Spleen (tissue), 11 donors: ENCODE measurements around the gene CD300LG. TPM values are rescaled to one million over a fixed set of nuclear protein-coding genes. Genes with fewer than 3 reads are reported as not detected.
A peak's percentile ranks its signal among the peaks of the same experiment; 100 is the strongest.

Experiments
- DNase-seq: peaks from one replicate; pipeline ENCODE4 v3.0.0-alpha.2; 2020
- H3K27ac ChIP-seq, 8 donors: fragments of 200-600 bp; sonication (generic) in 7 of 8; 1 replicate in 4 of 8; 2 replicates in 4 of 8; pipeline versions ENCODE4 v1.5.0 to v1.8.0; 2016 to 2021; ENCODE audit warnings: inconsistent platforms in 4 of 8, mild to moderate bottlenecking in 4 of 8, moderate library complexity in 1 of 8
- H3K27me3 ChIP-seq, 7 donors: fragments of 200-600 bp; sonication (generic) in 6 of 7; replicated peaks in 1 of 7; 1 replicate in 4 of 7; 2 replicates in 3 of 7; pipeline versions ENCODE4 v1.5.0 to v1.8.0; 2016 to 2021; ENCODE audit warnings: inconsistent platforms in 3 of 7, mild to moderate bottlenecking in 1 of 7
- H3K36me3 ChIP-seq, 6 donors: fragments of 200-600 bp; sonication (generic) in 5 of 6; 1 replicate in 4 of 6; 2 replicates in 2 of 6; pipeline versions ENCODE4 v1.5.0 to v1.8.0; 2016 to 2021; ENCODE audit warnings: inconsistent platforms in 2 of 6
- H3K4me1 ChIP-seq, 6 donors: fragments of 200-600 bp; sonication (generic) in 5 of 6; 1 replicate in 3 of 6; 2 replicates in 3 of 6; pipeline versions ENCODE4 v1.5.0 to v1.8.0; 2016 to 2021; ENCODE audit warnings: inconsistent platforms in 3 of 6
- H3K4me3 ChIP-seq, 8 donors: fragments of 200-600 bp; sonication (generic) in 7 of 8; 1 replicate in 4 of 8; 2 replicates in 4 of 8; pipeline versions ENCODE4 v1.5.0 to v1.8.0; 2016 to 2021; ENCODE audit warnings: inconsistent platforms in 4 of 8, mild to moderate bottlenecking in 4 of 8, moderate library complexity in 2 of 8
- H3K9me3 ChIP-seq, 8 donors: fragments of 200-600 bp; sonication (generic) in 7 of 8; 1 replicate in 4 of 8; 2 replicates in 4 of 8; pipeline versions ENCODE4 v1.5.0 to v1.8.0; 2016 to 2021; ENCODE audit warnings: inconsistent platforms in 4 of 8
- CTCF ChIP-seq, 11 experiments: fragments of 200-600 bp in 7 of 11; fragments of 450-650 bp in 4 of 11; sonication (generic) in 4 of 11; IDR thresholded peaks in 8 of 11; conservative IDR thresholded peaks in 3 of 11; 1 replicate in 7 of 11; 2 replicates in 4 of 11; pipeline versions ENCODE4 v1.4.0 to v1.8.0; 2016 to 2021; ENCODE audit warnings: antibody characterized with exemption in 11 of 11, inconsistent platforms in 4 of 11, mild to moderate bottlenecking in 1 of 11
- POLR2A ChIP-seq, 3 donors: fragments of 450-650 bp; IDR thresholded peaks; one replicate each; pipeline ENCODE4 v1.5.1; 2017; ENCODE audit warnings: antibody characterized with exemption in 3 of 3, mild to moderate bottlenecking in 1 of 3
- POLR2AphosphoS5 ChIP-seq, 3 donors: sonication (generic); formaldehyde crosslinking; IDR thresholded peaks; one replicate each; pipeline ENCODE4 v1.5.1; 2017; ENCODE audit warnings: antibody characterized with exemption in 3 of 3
- WGBS, 5 donors: extraction: QIAGEN DNeasy Blood & Tissue Kit in 3 of 5; methylation state at CpG; one replicate each; pipeline versions ENCODE4 v1.1.5 to v1.1.7; 2013 to 2018; 5-methylcytosine and 5-hydroxymethylcytosine counted together
- intact Hi-C: fragments of 100-400 bp; cut with DNase I; formaldehyde crosslinking; loops from one replicate; pipeline ENCODE4 v1.15.0; 2023; ENCODE audit warnings: low total_unique reads
- polyA plus RNA-seq, 3 donors: library from polyadenylated mRNA; stranded (reverse); fragments of 200-250 nt; gene quantifications; one replicate each; pipeline ENCODE4 v1.2.1, GENCODE V29; 2013
- total RNA-seq, 7 donors: library from RNA; depleted of rRNA in 3 of 7; stranded (reverse); fragments of >200 nt in 3 of 7; fragmentation: NEBNext Ultra II Directional in 4 of 7; extraction: Animal tissue kit (Norgen Biotek cat#: 25700) in 4 of 7; gene quantifications; one replicate each; pipeline versions ENCODE4 v1.1.0 to v1.2.1, GENCODE V29; 2016 to 2021
- donor health status: healthy with polysubstance abuse.
- donor health status: DM: no; HTN: no; CAD: no; lungs with moderate emphysema.
- donor health status: DM: no; HTN: no; CAD: no.
- donor health status: Bipolar disorder and iron deficiency.
- donor health status: healthy.
- donor health status: DM: no; HTN: no; CAD: no.
- donor health status: DM: yes; HTN: yes; CAD: no.

Gene CD300LG
- total and polyA plus RNA-seq, 10 donors: 0.33 to 5.3 (median 2.2) TPM

- Histone ChIP-seq H3K4me3 (no peak overlapping the region), H3K9me3 (no peaks in the 10 kb centered on the region), H3K27ac (no peak overlapping the region), H3K27me3 (peaks cover 0 to 69% (median 19%) of the 10 kb centered on the region in 7 donors), H3K4me1 (peaks cover 5 to 15% (median 14%) of the 10 kb centered on the region in 6 donors), H3K36me3 (no peaks in the 10 kb centered on the region)
- TF ChIP-seq POLR2AphosphoS5 (IDR thresholded peaks at IDR 0.05): no peak
- TF ChIP-seq POLR2A (IDR thresholded peaks at IDR 0.05): no peak
- no peak for TF ChIP-seq CTCF (IDR thresholded peaks at IDR 0.05 in 8 of 11, conservative IDR thresholded peaks at IDR 0.05 in 3 of 11)
- DNase-seq: no peak
- WGBS, 5 donors: 53 to 90% (median 80%) methylated on average over 1 of the region's 1 CpG
- intact Hi-C loops: no loop called here
Observed at GRCh38 chr17:43898446-43898845, 51.5 kb downstream of the CD300LG start.

DNA sequence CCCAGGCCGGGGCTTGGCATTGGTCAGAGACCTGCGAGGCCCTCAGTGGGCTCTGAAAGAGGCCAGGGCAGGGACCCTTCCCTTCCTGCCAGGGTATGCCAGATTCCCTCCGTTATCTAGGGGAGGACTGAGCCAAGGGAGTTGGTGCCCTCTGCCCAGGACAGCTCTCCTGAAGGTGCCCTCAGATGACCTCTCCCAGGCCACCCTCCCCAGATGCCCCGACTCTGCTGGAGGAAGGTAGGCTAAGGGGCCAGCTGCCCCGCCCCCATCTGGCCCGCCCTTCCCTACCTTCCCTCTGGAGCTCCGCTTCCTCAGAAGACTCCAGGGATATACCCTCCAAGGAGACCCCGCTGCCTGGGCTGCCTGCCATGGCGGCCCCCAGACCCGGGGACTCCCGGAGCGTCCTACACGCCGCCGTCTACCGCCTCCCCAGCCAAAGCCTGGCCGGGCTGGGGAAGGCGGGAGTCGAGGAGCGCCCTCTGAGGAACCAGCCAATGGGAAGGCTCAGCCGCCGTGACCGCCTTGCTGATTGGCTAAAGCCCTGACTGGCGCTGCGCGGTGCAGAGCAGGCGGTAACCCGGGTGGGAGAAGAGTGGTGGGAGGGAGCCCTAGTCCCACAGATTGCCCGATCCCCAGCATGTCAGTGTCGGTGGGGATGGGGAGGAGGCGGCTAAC, 53.3 kb downstream of the CD300LG start:
- H3K36me3 ChIP-seq: no peaks in the 10 kb centered on the region
- no peak for TF ChIP-seq CTCF (IDR thresholded peaks at IDR 0.05 in 8 of 11, conservative IDR thresholded peaks at IDR 0.05 in 3 of 11)
- no peak for TF ChIP-seq POLR2AphosphoS5 (IDR thresholded peaks at IDR 0.05)
- no peak for TF ChIP-seq POLR2A (IDR thresholded peaks at IDR 0.05)
- intact Hi-C loops: no loop called here
- H3K27ac ChIP-seq: no peak overlapping the region
- no peaks in the 10 kb centered on the region for H3K9me3 ChIP-seq
- peaks cover 5 to 15% (median 14%) of the 10 kb centered on the region in 6 donors for H3K4me1 ChIP-seq
- DNase-seq: peak; percentile 91
- 1 to 16% (median 5%) methylated on average over 7 to 31 of the region's 31 CpGs for WGBS, 5 donors
- H3K4me3 ChIP-seq: peak overlapping the region; percentile 16 to 65 (median 32)
- H3K27me3 ChIP-seq: peaks cover 0 to 88% (median 24%) of the 10 kb centered on the region in 7 donors

DNA sequence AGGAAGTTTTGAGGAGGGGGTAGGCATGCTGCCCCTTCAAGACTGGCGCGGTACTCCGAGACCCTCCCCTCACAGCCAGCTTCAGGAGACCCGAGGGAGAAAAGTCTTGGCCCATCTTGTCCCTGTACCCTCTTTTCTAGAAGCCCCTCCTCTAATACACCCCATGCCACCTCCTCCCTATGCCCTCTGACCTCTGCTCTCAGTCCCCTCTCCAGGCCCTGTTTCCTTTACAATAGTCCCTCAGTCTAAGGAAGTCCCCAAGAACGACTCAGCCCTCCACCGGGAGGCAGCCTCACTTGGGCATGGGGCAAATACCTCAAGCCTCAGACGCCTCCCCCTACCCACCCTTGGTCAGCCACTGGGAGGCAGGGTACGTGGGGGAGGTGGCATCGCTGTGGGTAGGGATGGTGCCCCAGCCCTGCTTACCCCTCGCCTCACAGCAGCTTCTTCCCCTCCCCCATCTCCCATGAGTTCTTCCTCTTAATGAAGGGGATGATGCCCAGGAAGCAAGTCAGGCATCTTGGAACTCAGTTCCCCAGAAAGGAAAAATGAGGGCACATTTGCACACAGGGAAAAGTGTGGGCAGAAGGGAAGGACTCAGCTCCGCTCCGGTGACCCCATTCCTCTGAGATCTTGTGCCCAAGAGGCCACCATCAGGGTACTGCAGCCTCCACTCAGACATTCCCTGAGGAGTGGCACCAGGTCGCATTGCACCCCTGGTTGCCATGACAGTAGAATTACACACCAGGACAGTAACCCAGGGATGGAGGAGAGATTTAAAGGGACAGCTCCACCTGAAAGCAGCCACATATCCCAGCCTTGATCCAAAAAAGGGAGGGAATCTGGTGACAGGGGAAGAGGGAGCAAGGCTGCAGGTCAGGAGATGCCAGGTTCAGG, 54.1 kb downstream of the CD300LG start:
- DNase-seq: no peak
- Histone ChIP-seq H3K27me3 (peaks cover 5 to 95% (median 32%) of the 10 kb centered on the region in 7 donors), H3K4me3 (peak overlapping the region; percentile 16 to 65 (median 32))

More for the DNA sequence above, 54.1 kb downstream of the CD300LG start:
- WGBS, 5 donors: 31 to 49% (median 33%) methylated on average over 9 to 13 of the region's 13 CpGs
- peaks cover 9 to 21% (median 20%) of the 10 kb centered on the region in 6 donors for H3K4me1 ChIP-seq
- TF ChIP-seq POLR2AphosphoS5 (IDR thresholded peaks at IDR 0.05) (no peak), POLR2A (IDR thresholded peaks at IDR 0.05) (no peak), CTCF (IDR thresholded peaks at IDR 0.05 in 8 of 11, conservative IDR thresholded peaks at IDR 0.05 in 3 of 11) (no peak)
- H3K9me3 ChIP-seq: no peaks in the 10 kb centered on the region
- no peak overlapping the region for H3K27ac ChIP-seq
- intact Hi-C loops: no loop called here
- no peaks in the 10 kb centered on the region for H3K36me3 ChIP-seq
